Activated CD4-positive, CD25-positive, alpha-beta regulatory T cell treated with anti-CD3 and anti-CD28 coated beads, Interleukin-2, amount 50 U/mL, for 16 hours (primary cell): Measurements from ENCODE around the gene EID2.

Source experiments
- DNase-seq: peaks from one replicate; pipeline ENCODE4 v3.0.0-alpha.2; 2020; ENCODE audit warnings: low read depth, low spot score

EID2 gene

GRCh38 chr19:39502640-39503417, 37.1 kb downstream of the EID2 start:
- peak; percentile 48 for DNase-seq

DNA sequence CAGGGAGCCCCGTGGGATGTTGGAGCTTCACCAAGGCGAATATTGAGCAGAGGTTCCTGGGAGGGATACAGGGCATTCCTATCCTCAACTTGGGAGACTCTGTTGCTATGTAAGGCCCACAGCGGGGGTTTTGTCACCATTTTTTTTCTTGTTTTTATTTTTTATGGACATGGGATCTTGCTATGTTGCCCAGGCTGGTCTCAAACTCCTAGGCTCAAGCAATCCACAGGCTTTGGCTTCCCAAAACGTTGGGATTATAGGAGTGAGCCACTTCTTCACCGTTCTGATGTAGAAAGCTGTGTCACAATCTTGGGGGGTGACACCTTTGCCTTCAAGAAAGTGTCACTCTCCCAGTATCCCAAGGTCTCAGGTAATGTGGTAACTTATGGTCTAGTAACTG, 38.6 kb downstream of the EID2 start:
- no peak for DNase-seq

GRCh38 chr19:39500543-39500942, 39.4 kb downstream of the EID2 start:
- no peak for DNase-seq

GRCh38 chr19:39499932-39500331, 40.0 kb downstream of the EID2 start:
- DNase-seq: no peak

GRCh38 chr19:39498798-39499642, 40.9 kb downstream of the EID2 start, which contains the start of gene DLL3:
Gene DLL3 (plus strand): TSS chr19:39498947. CDS start chr19:39498975, 28 bp downstream.
- no peak for DNase-seq

- no peak for DNase-seq
These were observed 41.8 kb downstream of the EID2 start for GRCh38 chr19:39497996-39498797.

DNA sequence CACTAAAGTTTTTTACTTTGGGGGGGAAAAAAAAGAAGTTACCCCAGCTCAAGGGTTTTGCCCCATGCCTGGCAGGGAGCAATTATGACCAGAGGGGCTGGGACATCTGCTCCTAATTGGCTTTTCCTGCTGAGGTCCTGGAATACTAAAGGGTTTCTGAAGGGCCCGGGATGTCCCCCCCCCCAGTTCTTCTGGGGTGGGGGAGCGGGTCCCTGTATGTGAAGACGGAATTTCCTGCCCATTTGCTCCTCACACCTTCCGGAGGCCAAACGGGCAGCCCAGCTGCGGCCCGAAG, 42.3 kb downstream of the EID2 start:
- no peak for DNase-seq

DNA sequence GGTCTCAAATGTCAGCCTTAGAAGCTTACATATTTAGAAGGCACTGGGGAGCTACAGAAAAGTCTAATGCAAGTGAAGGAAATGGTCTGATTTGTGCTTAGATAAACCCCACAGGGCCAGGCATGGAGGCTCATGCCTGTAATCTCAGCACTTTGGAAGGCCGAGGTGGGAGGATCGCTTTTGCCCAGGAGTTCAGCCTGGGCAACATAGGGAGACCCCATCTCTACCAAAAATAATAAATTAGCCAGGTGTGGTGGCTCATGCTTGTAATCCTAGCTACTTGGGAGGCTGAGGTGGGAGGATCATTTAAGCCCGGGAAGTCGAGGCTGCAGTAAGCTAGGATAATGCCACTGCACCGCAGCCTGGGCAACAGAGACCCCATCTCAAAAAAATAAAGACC, 43.9 kb downstream of the EID2 start:
- no peak for DNase-seq

DNA sequence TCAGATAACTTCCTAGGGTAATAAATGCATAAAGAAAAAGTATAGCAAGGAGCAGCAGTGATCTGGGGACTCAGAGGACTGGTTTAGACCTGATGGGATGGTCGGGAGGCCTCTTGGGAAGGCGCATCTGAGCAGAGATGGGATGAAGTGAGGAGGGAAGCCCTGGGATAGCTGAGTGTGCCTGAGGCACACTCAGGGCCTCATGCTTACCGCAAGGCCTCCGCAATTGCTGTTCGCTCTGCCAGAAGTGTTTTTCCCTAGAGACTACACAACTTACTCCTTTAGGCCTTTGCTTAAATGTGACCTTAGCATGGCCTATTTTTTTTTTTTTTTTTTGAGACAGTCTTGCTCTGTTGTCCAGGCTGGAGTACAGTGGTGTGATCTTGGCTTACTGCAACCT, 45.3 kb downstream of the EID2 start:
- no peak for DNase-seq

DNA sequence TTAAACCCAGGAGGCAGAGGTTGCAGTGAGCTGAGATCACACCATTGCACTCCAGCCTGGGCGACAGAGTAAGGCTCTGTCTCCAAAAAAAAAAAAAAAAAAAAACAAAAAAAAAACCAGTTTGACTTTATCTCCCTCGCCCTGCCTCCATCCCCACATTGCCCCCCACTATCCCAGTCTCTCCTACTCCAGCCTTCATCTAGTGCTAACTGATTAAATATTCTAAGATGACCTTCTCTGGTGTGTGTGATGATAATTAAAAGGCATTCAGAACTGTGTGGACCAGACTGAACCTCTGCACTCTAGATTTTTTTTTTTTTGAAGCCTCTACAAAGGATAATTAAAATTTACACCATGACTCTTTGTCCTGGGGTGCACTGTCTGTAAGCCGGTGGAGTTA, 47.2 kb downstream of the EID2 start:
- no peak for DNase-seq

- DNase-seq: no peak
These were observed 47.7 kb downstream of the EID2 start for GRCh38 chr19:39492225-39492624.

DNA sequence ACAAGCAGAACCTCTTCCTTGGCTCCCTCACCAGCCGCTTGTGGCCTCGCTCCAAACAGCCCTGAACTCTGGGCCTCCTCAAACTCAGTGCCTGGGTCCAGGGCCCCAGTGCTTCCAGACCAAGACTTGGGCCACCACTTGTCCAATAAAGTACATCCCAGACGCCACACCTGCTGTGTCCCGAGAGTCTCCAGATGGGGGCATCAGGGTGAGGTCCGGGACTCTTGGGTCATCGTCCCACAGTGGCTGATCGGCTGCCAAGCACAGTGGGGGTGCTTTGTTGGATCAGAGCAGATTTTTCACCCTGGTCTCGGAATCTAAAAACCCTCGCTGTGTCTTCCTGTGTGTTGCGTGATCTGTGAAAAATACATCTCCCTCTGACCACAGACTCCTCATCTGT, 50.2 kb downstream of the EID2 start:
- no peak for DNase-seq
